ENCODE data around the gene VIPR1.

Gene VIPR1

DNA sequence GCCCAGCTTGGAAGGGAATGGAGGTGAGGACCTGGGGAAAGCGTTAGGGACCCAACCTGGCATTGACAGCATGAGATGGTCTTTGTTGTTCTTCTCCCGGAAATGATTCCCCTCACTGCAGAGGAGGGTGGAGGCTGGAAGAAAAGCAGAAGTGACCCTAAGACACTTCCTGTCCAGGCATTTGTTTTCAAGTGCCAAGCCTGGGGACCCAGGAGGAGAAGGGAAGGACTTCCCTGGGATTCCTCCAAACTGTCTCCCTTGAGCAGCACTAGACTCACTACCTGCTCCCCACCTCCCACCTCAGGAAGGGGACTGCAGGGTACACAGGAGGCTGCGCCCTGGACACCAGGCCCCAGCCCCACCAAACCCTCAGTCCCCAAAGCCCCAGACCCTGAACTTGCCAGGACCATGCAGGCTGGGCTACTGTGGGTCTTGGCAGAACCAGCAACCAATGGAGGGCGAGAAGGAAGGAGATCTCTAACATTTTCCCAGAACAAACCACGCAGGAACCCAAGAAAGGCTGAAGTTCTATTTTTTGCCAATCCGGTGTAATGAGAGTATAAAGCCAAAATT lies 9.8 kb upstream of the VIPR1 start (continued):
- TF ChIP-seq ZNF221 (tag by site-specific recombination; IDR thresholded peaks at IDR 0.05; ENCODE audit: borderline replicate concordance) = no peak

DNA sequence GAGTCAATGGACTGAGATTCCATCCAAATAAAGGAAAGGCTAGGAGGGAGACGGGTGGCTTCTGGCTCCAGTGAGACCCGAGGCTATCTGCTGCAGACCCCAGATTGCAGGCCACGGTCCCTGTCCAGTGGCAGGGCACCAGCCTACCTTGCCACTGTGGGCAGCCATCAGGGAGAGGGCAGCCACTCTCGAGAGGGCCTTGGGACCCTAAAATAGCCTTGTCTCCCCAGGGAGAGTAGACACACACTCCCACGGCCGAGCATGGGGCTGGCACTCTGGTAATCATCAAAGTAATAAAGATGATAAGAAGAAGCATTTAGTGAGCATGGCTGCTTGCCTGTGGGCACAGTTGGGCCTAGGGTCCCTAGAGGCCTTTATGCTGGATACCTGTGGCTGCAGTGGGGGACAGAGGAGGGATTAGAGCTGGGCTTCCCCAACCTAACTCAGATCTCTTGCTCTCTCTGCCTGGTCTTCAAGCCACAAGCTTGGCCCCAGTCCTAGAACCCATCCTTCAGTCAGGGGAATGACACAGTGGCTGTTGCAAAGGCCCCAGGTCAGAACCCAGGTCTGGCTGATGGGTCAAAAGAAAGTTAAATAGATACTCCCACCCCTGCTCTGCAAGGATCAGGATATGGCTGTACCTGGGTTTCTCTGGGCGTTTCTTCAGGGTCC lies 9.2 kb upstream of the VIPR1 start:
- Histone ChIP-seq H3K27ac (ENCODE audit: extremely low read depth, low read depth, low read length) (no peak overlapping the region), H3K4me1 (ENCODE audit: control insufficient read depth, insufficient read depth, low read length) (no peaks in the 10 kb centered on the region), H3K36me3 (ENCODE audit: control insufficient read depth in 2 of 2, insufficient read depth in 1 of 2, low read length in 2 of 2) (no peaks in the 10 kb centered on the region), H3K9me3 (ENCODE audit: control insufficient read depth, insufficient read depth, low read depth, low read length) (no peaks in the 10 kb centered on the region), H3K4me3 (ENCODE audit: low read depth, low read length) (no peak overlapping the region)
- no peak for TF ChIP-seq ZNF350 (tag by site-specific recombination; IDR thresholded peaks at IDR 0.05)
- TF ChIP-seq ZNF600 (tag by site-specific recombination; IDR thresholded peaks at IDR 0.05) = no peak
- TF ChIP-seq ZNF140 (tag by site-specific recombination; IDR thresholded peaks at IDR 0.05) = no peak
- TF ChIP-seq ZNF626 (tag by site-specific recombination; IDR thresholded peaks at IDR 0.05) = no peak
- TF ChIP-seq ZNF132 (tag by site-specific recombination; IDR thresholded peaks at IDR 0.05; ENCODE audit: borderline replicate concordance) = no peak
- no peak for TF ChIP-seq REPIN1 (tag by site-specific recombination; IDR thresholded peaks at IDR 0.05; ENCODE audit: low read depth)
- TF ChIP-seq ZNF501 (tag by site-specific recombination; IDR thresholded peaks at IDR 0.05) = no peak
- no peak for TF ChIP-seq GLIS2 (tag by site-specific recombination; IDR thresholded peaks at IDR 0.05)
- TF ChIP-seq, protein P1, sequence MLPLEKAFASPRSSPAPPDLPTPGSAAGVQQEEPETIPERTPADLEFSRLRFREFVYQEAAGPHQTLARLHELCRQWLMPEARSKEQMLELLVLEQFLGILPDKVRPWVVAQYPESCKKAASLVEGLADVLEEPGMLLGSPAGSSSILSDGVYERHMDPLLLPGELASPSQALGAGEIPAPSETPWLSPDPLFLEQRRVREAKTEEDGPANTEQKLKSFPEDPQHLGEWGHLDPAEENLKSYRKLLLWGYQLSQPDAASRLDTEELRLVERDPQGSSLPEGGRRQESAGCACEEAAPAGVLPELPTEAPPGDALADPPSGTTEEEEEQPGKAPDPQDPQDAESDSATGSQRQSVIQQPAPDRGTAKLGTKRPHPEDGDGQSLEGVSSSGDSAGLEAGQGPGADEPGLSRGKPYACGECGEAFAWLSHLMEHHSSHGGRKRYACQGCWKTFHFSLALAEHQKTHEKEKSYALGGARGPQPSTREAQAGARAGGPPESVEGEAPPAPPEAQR (tag by site-specific recombination; IDR thresholded peaks at IDR 0.05) = no peak
- no peak for TF ChIP-seq ZNF354C (tag by site-specific recombination; IDR thresholded peaks at IDR 0.05; ENCODE audit: borderline replicate concordance, low read depth)
- TF ChIP-seq ZNF24 (tag by site-specific recombination; IDR thresholded peaks at IDR 0.05) = no peak
- no peak for TF ChIP-seq HOXA7 (CRISPR knock-in tag; IDR thresholded peaks at IDR 0.05; ENCODE audit: borderline replicate concordance)
- no peak for TF ChIP-seq ZFP41 (tag by site-specific recombination; IDR thresholded peaks at IDR 0.05; ENCODE audit: borderline replicate concordance)
- TF ChIP-seq, protein P2, sequence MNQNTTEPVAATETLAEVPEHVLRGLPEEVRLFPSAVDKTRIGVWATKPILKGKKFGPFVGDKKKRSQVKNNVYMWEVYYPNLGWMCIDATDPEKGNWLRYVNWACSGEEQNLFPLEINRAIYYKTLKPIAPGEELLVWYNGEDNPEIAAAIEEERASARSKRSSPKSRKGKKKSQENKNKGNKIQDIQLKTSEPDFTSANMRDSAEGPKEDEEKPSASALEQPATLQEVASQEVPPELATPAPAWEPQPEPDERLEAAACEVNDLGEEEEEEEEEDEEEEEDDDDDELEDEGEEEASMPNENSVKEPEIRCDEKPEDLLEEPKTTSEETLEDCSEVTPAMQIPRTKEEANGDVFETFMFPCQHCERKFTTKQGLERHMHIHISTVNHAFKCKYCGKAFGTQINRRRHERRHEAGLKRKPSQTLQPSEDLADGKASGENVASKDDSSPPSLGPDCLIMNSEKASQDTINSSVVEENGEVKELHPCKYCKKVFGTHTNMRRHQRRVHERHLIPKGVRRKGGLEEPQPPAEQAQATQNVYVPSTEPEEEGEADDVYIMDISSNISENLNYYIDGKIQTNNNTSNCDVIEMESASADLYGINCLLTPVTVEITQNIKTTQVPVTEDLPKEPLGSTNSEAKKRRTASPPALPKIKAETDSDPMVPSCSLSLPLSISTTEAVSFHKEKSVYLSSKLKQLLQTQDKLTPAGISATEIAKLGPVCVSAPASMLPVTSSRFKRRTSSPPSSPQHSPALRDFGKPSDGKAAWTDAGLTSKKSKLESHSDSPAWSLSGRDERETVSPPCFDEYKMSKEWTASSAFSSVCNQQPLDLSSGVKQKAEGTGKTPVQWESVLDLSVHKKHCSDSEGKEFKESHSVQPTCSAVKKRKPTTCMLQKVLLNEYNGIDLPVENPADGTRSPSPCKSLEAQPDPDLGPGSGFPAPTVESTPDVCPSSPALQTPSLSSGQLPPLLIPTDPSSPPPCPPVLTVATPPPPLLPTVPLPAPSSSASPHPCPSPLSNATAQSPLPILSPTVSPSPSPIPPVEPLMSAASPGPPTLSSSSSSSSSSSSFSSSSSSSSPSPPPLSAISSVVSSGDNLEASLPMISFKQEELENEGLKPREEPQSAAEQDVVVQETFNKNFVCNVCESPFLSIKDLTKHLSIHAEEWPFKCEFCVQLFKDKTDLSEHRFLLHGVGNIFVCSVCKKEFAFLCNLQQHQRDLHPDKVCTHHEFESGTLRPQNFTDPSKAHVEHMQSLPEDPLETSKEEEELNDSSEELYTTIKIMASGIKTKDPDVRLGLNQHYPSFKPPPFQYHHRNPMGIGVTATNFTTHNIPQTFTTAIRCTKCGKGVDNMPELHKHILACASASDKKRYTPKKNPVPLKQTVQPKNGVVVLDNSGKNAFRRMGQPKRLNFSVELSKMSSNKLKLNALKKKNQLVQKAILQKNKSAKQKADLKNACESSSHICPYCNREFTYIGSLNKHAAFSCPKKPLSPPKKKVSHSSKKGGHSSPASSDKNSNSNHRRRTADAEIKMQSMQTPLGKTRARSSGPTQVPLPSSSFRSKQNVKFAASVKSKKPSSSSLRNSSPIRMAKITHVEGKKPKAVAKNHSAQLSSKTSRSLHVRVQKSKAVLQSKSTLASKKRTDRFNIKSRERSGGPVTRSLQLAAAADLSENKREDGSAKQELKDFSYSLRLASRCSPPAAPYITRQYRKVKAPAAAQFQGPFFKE (tag by site-specific recombination; IDR thresholded peaks at IDR 0.05; ENCODE audit: borderline replicate concordance) = no peak
- TF ChIP-seq, protein P3, sequence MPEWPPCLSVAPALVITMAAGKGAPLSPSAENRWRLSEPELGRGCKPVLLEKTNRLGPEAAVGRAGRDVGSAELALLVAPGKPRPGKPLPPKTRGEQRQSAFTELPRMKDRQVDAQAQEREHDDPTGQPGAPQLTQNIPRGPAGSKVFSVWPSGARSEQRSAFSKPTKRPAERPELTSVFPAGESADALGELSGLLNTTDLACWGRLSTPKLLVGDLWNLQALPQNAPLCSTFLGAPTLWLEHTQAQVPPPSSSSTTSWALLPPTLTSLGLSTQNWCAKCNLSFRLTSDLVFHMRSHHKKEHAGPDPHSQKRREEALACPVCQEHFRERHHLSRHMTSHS (tag by site-specific recombination; IDR thresholded peaks at IDR 0.05) = no peak
- TF ChIP-seq, protein P4, sequence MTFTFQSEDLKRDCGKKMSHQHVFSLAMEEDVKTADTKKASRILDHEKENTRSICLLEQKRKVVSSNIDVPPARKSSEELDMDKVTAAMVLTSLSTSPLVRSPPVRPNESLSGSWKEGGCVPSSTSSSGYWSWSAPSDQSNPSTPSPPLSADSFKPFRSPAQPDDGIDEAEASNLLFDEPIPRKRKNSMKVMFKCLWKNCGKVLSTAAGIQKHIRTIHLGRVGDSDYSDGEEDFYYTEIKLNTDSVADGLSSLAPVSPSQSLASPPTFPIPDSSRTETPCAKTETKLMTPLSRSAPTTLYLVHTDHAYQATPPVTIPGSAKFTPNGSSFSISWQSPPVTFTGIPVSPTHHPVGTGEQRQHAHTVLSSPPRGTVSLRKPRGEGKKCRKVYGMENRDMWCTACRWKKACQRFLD (tag by site-specific recombination; IDR thresholded peaks at IDR 0.05) = no peak
- TF ChIP-seq ZNF112 (tag by site-specific recombination; IDR thresholded peaks at IDR 0.05) = no peak
- TF ChIP-seq ZNF621 (tag by site-specific recombination; IDR thresholded peaks at IDR 0.05) = no peak
- TF ChIP-seq HOXC10 (CRISPR knock-in tag; IDR thresholded peaks at IDR 0.05) = no peak
- no peak for TF ChIP-seq ZNF423 (tag by site-specific recombination; IDR thresholded peaks at IDR 0.05)
- ChIA-PET POLR2A (no interaction called here), CTCF (interaction anchor here (0.6 kb wide), 2 partner anchors 38 to 42 kb away, joined by 3 to 4 read pairs; no protein-coding TSS in a partner anchor)
